ENCODE measurements around the gene BEGAIN. TPM values are rescaled to one million over a fixed set of nuclear protein-coding genes. Genes with fewer than 3 reads are reported as not detected.
"Not testable (repeated sequence)": the region's sequence is repeated elsewhere in the genome, so short reads cannot be mapped to it uniquely, and the experiment has no call there.

BEGAIN gene
- total and polyA plus RNA-seq, 2 experiments from 2014 or later = 1.4 to 2.5 TPM

DNA sequence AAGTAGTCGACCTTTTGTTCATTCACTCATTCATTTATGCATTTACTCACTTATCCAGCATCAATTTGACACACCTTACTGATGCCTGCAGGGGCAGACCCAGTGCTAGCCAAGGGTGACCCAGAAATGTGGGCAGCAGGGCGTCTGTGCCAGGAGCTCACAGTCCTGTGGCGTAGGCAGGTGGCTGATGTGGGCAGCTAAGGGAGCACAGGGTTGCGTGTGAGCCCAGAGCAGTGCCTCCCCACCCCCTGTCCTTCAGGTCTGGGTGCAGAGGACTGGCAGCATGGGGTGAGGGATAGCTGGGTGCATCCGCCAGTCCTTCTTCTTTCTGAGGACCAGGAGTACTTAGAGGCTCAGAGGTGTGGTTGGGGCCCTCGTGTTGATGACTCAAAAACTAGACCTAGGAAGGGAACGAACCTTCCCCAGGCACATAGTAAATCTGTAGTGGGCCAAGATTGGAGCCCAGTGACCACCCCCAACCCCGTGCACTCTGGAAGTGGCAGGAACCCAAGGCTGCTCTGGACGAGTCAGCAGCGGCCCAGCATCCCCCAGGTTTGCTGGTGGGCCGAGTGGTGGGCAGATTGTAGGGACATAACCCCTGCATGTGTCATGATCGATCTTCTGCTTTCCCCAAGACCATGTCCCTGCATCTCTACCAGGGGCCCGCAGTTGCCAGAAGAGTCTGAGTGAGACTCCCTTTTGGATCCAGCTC lies 63.9 kb downstream of the BEGAIN start:
- Histone ChIP-seq H4K20me1 (ENCODE audit: insufficient read depth, poor library complexity, severe bottlenecking) (no peaks in the 10 kb centered on the region), H3K4me2 (no peak overlapping the region), H3K4me1 (ENCODE audit: insufficient read depth) (no peaks in the 10 kb centered on the region), H2AFZ (no peak overlapping the region), H3K36me3 (replicated peaks; ENCODE audit: insufficient read depth, low read depth) (no peaks in the 10 kb centered on the region), H3K27ac (no peak overlapping the region), H3K27me3 (no peaks in the 10 kb centered on the region), H3K79me2 (no peaks in the 10 kb centered on the region), H3K9me3 (ENCODE audit: low read depth) (no peaks in the 10 kb centered on the region), H3K9me2 (replicated peaks; ENCODE audit: insufficient read depth) (no peaks in the 10 kb centered on the region), H3K4me3 (no peak overlapping the region)
- TF ChIP-seq EZH2phosphoT487 (IDR thresholded peaks at IDR 0.05; ENCODE audit: low read depth, severe bottlenecking, unreplicated experiment) (no peak), EZH2 (IDR thresholded peaks at IDR 0.05; ENCODE audit: borderline replicate concordance) (no peak)
- TF ChIP-seq, protein P1, sequence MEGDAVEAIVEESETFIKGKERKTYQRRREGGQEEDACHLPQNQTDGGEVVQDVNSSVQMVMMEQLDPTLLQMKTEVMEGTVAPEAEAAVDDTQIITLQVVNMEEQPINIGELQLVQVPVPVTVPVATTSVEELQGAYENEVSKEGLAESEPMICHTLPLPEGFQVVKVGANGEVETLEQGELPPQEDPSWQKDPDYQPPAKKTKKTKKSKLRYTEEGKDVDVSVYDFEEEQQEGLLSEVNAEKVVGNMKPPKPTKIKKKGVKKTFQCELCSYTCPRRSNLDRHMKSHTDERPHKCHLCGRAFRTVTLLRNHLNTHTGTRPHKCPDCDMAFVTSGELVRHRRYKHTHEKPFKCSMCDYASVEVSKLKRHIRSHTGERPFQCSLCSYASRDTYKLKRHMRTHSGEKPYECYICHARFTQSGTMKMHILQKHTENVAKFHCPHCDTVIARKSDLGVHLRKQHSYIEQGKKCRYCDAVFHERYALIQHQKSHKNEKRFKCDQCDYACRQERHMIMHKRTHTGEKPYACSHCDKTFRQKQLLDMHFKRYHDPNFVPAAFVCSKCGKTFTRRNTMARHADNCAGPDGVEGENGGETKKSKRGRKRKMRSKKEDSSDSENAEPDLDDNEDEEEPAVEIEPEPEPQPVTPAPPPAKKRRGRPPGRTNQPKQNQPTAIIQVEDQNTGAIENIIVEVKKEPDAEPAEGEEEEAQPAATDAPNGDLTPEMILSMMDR (IDR thresholded peaks at IDR 0.05; ENCODE audit: poor library complexity) = no peak
- no peak for DNase-seq (ENCODE audit: low spot score)
- WGBS (ENCODE audit: low lambda C conversion rate, missing lambda C conversion rate) = 90% methylated on average over 13 of the region's 13 CpGs

DNA sequence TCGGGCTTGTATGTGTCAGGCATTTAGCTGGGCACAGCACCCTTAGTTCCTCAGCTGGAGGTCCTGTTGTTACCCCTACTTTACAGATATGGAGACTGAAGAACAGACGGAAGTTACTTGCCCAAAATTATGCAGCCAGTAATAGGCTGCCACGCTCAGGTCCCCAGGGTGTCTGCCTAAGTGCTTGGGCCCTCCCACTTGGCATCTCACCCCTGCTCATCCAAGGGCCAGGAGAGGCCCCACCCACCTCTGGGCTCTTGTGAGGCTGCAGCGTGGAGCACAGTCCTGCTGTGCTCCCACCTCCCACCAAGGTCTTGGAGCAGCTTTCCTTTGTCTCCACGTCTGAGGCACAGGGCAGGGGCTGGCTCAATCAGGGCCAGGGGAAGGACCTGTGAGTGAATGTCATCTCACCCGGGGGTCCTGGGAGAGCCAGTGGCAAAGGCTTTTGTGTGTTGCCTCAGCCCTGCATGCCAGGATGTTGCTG lies 64.6 kb downstream of the BEGAIN start:
- Histone ChIP-seq H3K27me3 (no peaks in the 10 kb centered on the region), H2AFZ (no peak overlapping the region), H3K27ac (no peak overlapping the region), H3K9me3 (ENCODE audit: low read depth) (no peaks in the 10 kb centered on the region), H3K79me2 (no peaks in the 10 kb centered on the region), H3K9me2 (replicated peaks; ENCODE audit: insufficient read depth) (no peaks in the 10 kb centered on the region), H3K36me3 (replicated peaks; ENCODE audit: insufficient read depth, low read depth) (no peaks in the 10 kb centered on the region), H3K4me3 (no peak overlapping the region), H3K4me1 (ENCODE audit: insufficient read depth) (no peaks in the 10 kb centered on the region), H3K4me2 (no peak overlapping the region), H4K20me1 (ENCODE audit: insufficient read depth, poor library complexity, severe bottlenecking) (no peaks in the 10 kb centered on the region)
- WGBS (ENCODE audit: low lambda C conversion rate, missing lambda C conversion rate) = 72% methylated on average over 6 of the region's 6 CpGs
- TF ChIP-seq, protein P1 (IDR thresholded peaks at IDR 0.05; ENCODE audit: poor library complexity) = no peak
- no peak for TF ChIP-seq EZH2 (IDR thresholded peaks at IDR 0.05; ENCODE audit: borderline replicate concordance)
- no peak for TF ChIP-seq EZH2phosphoT487 (IDR thresholded peaks at IDR 0.05; ENCODE audit: low read depth, severe bottlenecking, unreplicated experiment)
- DNase-seq (ENCODE audit: low spot score) = peak; percentile 3

DNA sequence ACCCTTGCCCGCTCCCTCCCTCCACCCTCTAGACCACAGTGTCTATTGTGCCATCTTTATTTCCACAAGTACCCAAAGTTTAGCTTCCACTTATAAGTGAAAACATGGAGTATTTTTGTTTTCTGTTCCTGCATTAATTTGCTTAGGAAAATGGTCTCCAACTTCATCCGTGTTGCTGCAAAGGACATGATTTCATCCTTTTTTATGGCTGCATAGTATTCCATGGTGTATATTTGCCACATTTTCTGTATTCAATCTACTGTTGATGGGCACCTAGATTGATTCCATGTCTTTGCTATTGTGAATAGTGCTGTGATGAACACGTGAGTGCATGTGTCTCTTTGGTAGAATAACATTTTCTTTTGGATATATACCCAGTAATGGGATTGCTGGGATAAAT lies 81.2 kb downstream of the BEGAIN start:
- H3K9me2 ChIP-seq (replicated peaks; ENCODE audit: insufficient read depth); H3K4me1 ChIP-seq (ENCODE audit: insufficient read depth); H3K4me3 ChIP-seq; H2AFZ ChIP-seq; H3K4me2 ChIP-seq; H3K9me3 ChIP-seq (ENCODE audit: low read depth); H3K27ac ChIP-seq; H3K27me3 ChIP-seq; DNase-seq (ENCODE audit: low spot score); H4K20me1 ChIP-seq (ENCODE audit: insufficient read depth, poor library complexity, severe bottlenecking); H3K36me3 ChIP-seq (replicated peaks; ENCODE audit: insufficient read depth, low read depth); H3K79me2 ChIP-seq: not testable (repeated sequence)
- 91% methylated on average over 3 of the region's 3 CpGs for WGBS (ENCODE audit: low lambda C conversion rate, missing lambda C conversion rate)

DNA sequence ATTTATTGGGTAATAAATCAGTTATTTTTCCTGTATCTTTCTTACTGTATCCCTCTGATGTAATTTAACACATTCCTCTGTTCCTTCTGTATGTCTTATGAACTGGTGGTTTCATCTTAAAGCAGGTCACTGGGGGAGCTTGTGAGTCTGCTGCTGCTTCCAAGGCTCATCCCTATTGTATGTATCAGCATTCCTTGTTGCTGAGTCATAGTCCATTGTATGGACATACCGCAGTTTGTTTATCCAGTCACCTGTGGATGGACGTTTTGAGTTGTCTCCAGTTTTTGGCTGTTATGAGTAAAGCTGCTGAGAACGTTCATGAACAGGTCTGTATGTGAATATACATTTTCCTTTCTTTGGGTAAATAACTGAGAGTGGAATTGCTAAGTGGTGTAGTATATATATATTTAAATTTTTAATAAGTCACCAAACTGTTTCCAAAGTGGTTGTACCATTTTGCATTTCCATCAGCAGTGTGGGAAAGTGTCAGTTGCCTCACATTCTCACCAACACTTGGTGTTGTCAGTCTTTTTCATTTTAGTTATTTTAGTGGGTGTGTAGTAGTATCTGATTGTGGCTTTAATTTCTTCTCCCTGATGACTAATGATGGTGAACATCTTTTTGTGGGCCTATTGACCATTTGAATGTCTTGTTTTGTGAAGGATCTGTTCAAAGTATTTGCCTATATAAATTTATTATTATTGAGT lies 82.7 kb downstream of the BEGAIN start:
- Histone ChIP-seq H3K9me3 (ENCODE audit: low read depth) (peaks cover 3% of the 10 kb centered on the region), H3K4me1 (ENCODE audit: insufficient read depth) (no peaks in the 10 kb centered on the region), H4K20me1 (ENCODE audit: insufficient read depth, poor library complexity, severe bottlenecking) (no peaks in the 10 kb centered on the region), H3K27ac (no peak overlapping the region), H3K27me3 (no peaks in the 10 kb centered on the region), H3K4me2 (no peak overlapping the region), H3K4me3 (no peak overlapping the region), H3K36me3 (replicated peaks; ENCODE audit: insufficient read depth, low read depth) (no peaks in the 10 kb centered on the region), H2AFZ (no peak overlapping the region), H3K9me2 (replicated peaks; ENCODE audit: insufficient read depth) (no peaks in the 10 kb centered on the region), H3K79me2 (no peaks in the 10 kb centered on the region)
- 81% methylated on average over 3 of the region's 3 CpGs for WGBS (ENCODE audit: low lambda C conversion rate, missing lambda C conversion rate)
- no peak for DNase-seq (ENCODE audit: low spot score)
- TF ChIP-seq, protein P1 (IDR thresholded peaks at IDR 0.05; ENCODE audit: poor library complexity) = no peak
- TF ChIP-seq EZH2phosphoT487 (IDR thresholded peaks at IDR 0.05; ENCODE audit: low read depth, severe bottlenecking, unreplicated experiment) (no peak), EZH2 (IDR thresholded peaks at IDR 0.05; ENCODE audit: borderline replicate concordance) (no peak)

Data from hepatocyte (in vitro differentiated cells).